ENCODE results near the gene OXA1L. TPM values are rescaled to one million over a fixed set of nuclear protein-coding genes. Genes with fewer than 3 reads are reported as not detected.
"Not testable (repeated sequence)": the region's sequence is repeated elsewhere in the genome, so short reads cannot be mapped to it uniquely, and the experiment has no call there.

Gene OXA1L
- total RNA-seq, 4 donors from 2014 or later, result 63.5 to 74.9 (median 71.3) TPM

GRCh38 chr14:22791301-22791700 is 24.8 kb downstream of the OXA1L start:
- no peaks in the 10 kb centered on the region for H3K27me3 ChIP-seq
- no peak overlapping the region for H3K4me3 ChIP-seq
- no peaks in the 10 kb centered on the region for H3K36me3 ChIP-seq
- no peaks in the 10 kb centered on the region for H3K4me1 ChIP-seq
- DNase-seq (ENCODE audit: extremely low spot score), result no peak
- WGBS, result 52% methylated on average over 3 of the region's 3 CpGs
- TF ChIP-seq POLR2A (IDR thresholded peaks at IDR 0.05; ENCODE audit: low read depth) (no peak), POLR2AphosphoS5 (IDR thresholded peaks at IDR 0.05) (no peak), EP300 (IDR thresholded peaks at IDR 0.05) (no peak), CTCF (IDR thresholded peaks at IDR 0.05) (no peak)
- intact Hi-C loops (cut with DNase I), result no loop called here
- no peaks in the 10 kb centered on the region for H3K9me3 ChIP-seq
- H3K27ac ChIP-seq (replicated peaks in 1 of 4), result no peak overlapping the region

GRCh38 chr14:22792158-22792557 is 25.7 kb downstream of the OXA1L start:
- 89% methylated on average over 2 of the region's 2 CpGs for WGBS
- Histone ChIP-seq H3K4me1 (no peaks in the 10 kb centered on the region), H3K27ac (replicated peaks in 1 of 4) (no peak overlapping the region), H3K9me3 (no peaks in the 10 kb centered on the region), H3K36me3 (no peaks in the 10 kb centered on the region), H3K27me3 (no peaks in the 10 kb centered on the region), H3K4me3 (no peak overlapping the region)
- intact Hi-C loops (cut with DNase I), result no loop called here
- DNase-seq (ENCODE audit: extremely low spot score), result no peak
- no peak for TF ChIP-seq CTCF (IDR thresholded peaks at IDR 0.05)
- no peak for TF ChIP-seq EP300 (IDR thresholded peaks at IDR 0.05)
- no peak for TF ChIP-seq POLR2A (IDR thresholded peaks at IDR 0.05; ENCODE audit: low read depth)
- TF ChIP-seq POLR2AphosphoS5 (IDR thresholded peaks at IDR 0.05), result no peak

GRCh38 chr14:22793550-22793949 is 27.1 kb downstream of the OXA1L start:
- DNase-seq (ENCODE audit: extremely low spot score); H3K9me3 ChIP-seq; H3K4me3 ChIP-seq; H3K27ac ChIP-seq (replicated peaks in 1 of 4); H3K27me3 ChIP-seq; H3K4me1 ChIP-seq; intact Hi-C loops (cut with DNase I); H3K36me3 ChIP-seq: not testable (repeated sequence)
- 83% methylated on average over 5 of the region's 5 CpGs for WGBS

GRCh38 chr14:22793976-22794375 is 27.5 kb downstream of the OXA1L start:
- no peak for DNase-seq (ENCODE audit: extremely low spot score)
- Histone ChIP-seq H3K36me3 (no peaks in the 10 kb centered on the region), H3K4me3 (no peak overlapping the region), H3K27ac (replicated peaks in 1 of 4) (no peak overlapping the region), H3K9me3 (no peaks in the 10 kb centered on the region), H3K4me1 (no peaks in the 10 kb centered on the region), H3K27me3 (no peaks in the 10 kb centered on the region)
- intact Hi-C loops (cut with DNase I), result no loop called here
- WGBS, result 78% methylated on average over 5 of the region's 5 CpGs
- no peak for TF ChIP-seq EP300 (IDR thresholded peaks at IDR 0.05)
- no peak for TF ChIP-seq POLR2AphosphoS5 (IDR thresholded peaks at IDR 0.05)
- no peak for TF ChIP-seq POLR2A (IDR thresholded peaks at IDR 0.05; ENCODE audit: low read depth)
- no peak for TF ChIP-seq CTCF (IDR thresholded peaks at IDR 0.05)

GRCh38 chr14:22794551-22794951 is 28.1 kb downstream of the OXA1L start:
- H3K27ac ChIP-seq (replicated peaks in 1 of 4), result no peak overlapping the region
- no peak for DNase-seq (ENCODE audit: extremely low spot score)
- no peaks in the 10 kb centered on the region for H3K4me1 ChIP-seq
- H3K27me3 ChIP-seq, result no peaks in the 10 kb centered on the region
- H3K9me3 ChIP-seq, result no peaks in the 10 kb centered on the region
- no peaks in the 10 kb centered on the region for H3K36me3 ChIP-seq
- intact Hi-C loops (cut with DNase I), result no loop called here
- H3K4me3 ChIP-seq, result no peak overlapping the region
- 76% methylated on average over 3 of the region's 7 CpGs for WGBS
- TF ChIP-seq POLR2AphosphoS5 (IDR thresholded peaks at IDR 0.05) (no peak), POLR2A (IDR thresholded peaks at IDR 0.05; ENCODE audit: low read depth) (no peak), EP300 (IDR thresholded peaks at IDR 0.05) (no peak), CTCF (IDR thresholded peaks at IDR 0.05) (no peak)
